Fibroblast of lung (primary cell): Measurements from ENCODE around the gene NOC4L. TPM values are rescaled to one million over a fixed set of nuclear protein-coding genes. Genes with fewer than 3 reads are reported as not detected.

Source experiments
- DNase-seq, 2 donors: peaks; one replicate each; pipeline versions ENCODE4 v3.0.0 to v3.0.0-alpha.2; 2010; ENCODE audit warnings: low read depth in 2 of 2
- H2AFZ ChIP-seq: 2 replicates; pipeline ENCODE4 v1.5.1; 2012; ENCODE audit warnings: low read length, control low read depth, inconsistent platforms
- H3K27ac ChIP-seq: 2 replicates; pipeline ENCODE4 v1.5.1; 2011; ENCODE audit warnings: low read length, control low read depth; ENCODE audit not compliant: insufficient read depth
- H3K27me3 ChIP-seq: 2 replicates; pipeline ENCODE4 v1.5.1; 2011; ENCODE audit warnings: mild to moderate bottlenecking, low read length; ENCODE audit not compliant: control insufficient read depth, insufficient read depth
- H3K36me3 ChIP-seq: 2 replicates; pipeline ENCODE4 v1.5.1; 2011; ENCODE audit warnings: low read length; ENCODE audit not compliant: control insufficient read depth, insufficient read depth
- H3K4me1 ChIP-seq: 2 replicates; pipeline ENCODE4 v1.5.1; 2011; ENCODE audit warnings: low read length; ENCODE audit not compliant: control insufficient read depth, insufficient read depth; ENCODE audit errors: extremely low read depth
- H3K4me2 ChIP-seq: 2 replicates; pipeline ENCODE4 v1.5.1; 2011; ENCODE audit warnings: low read length, control low read depth; ENCODE audit not compliant: insufficient read depth; ENCODE audit errors: extremely low read depth
- H3K4me3 ChIP-seq, 4 experiments: fragments of 200-600 bp in 1 of 4; sonication (generic) in 1 of 4; replicated peaks in 1 of 4; 2 replicates each; pipeline ENCODE4 v1.5.1; 2011 to 2016; ENCODE audit warnings: low read length in 4 of 4, low read depth in 3 of 4, mild to moderate bottlenecking in 3 of 4, control low read depth in 2 of 4, inconsistent platforms in 1 of 4, mixed read lengths in 1 of 4; ENCODE audit not compliant: insufficient read depth in 1 of 4; ENCODE audit errors: control extremely low read depth in 1 of 4
- H3K79me2 ChIP-seq: 2 replicates; pipeline ENCODE4 v1.5.1; 2012; ENCODE audit warnings: mild to moderate bottlenecking, low read length, inconsistent platforms; ENCODE audit not compliant: control insufficient read depth, insufficient read depth
- H3K9ac ChIP-seq: 2 replicates; pipeline ENCODE4 v1.5.1; 2011; ENCODE audit warnings: mild to moderate bottlenecking, low read length, control low read depth; ENCODE audit not compliant: insufficient read depth
- H3K9me3 ChIP-seq: 2 replicates; pipeline ENCODE4 v1.5.1; 2012; ENCODE audit warnings: low read depth, low read length; ENCODE audit not compliant: control insufficient read depth, insufficient read depth
- H4K20me1 ChIP-seq: 2 replicates; pipeline ENCODE4 v1.5.1; 2011; ENCODE audit warnings: low read length; ENCODE audit not compliant: control insufficient read depth, insufficient read depth; ENCODE audit errors: extremely low read depth
- EZH2 ChIP-seq: IDR thresholded peaks from 2 replicates; pipeline ENCODE4 v1.5.1; 2012; ENCODE audit warnings: low read length, control low read depth, mild to moderate bottlenecking; ENCODE audit errors: missing control alignments
- polyA plus RNA-seq, 2 donors: library from polyadenylated mRNA; depleted of rRNA in 1 of 2; stranded (reverse) in 1 of 2; unstranded in 1 of 2; fragments of >200 nt; gene quantifications; 2 replicates each; pipeline ENCODE4 v1.2.1, GENCODE V29; 2011 to 2012; ENCODE audit warnings: missing spikeins in 1 of 2
- total RNA-seq: library from RNA; depleted of rRNA; stranded (reverse); fragments of >200 nt; gene quantifications from 2 replicates; pipeline ENCODE4 v1.2.1, GENCODE V29; 2014
- TF ChIP-seq, protein P1 (sequence below), 2 donors: IDR thresholded peaks in 1 of 2; conservative IDR thresholded peaks in 1 of 2; 1 replicate in 1 of 2; 2 replicates in 1 of 2; pipeline ENCODE4 v1.5.1; 2011 to 2012; ENCODE audit warnings: low read length in 2 of 2, control low read depth in 1 of 2, inconsistent platforms in 1 of 2, low read depth in 1 of 2, mild to moderate bottlenecking in 1 of 2

Gene NOC4L
- total and polyA plus RNA-seq, 2 donors (not counting 1 experiment from before 2014, with no cell fraction given), result 3.0 to 6.8 TPM

DNA sequence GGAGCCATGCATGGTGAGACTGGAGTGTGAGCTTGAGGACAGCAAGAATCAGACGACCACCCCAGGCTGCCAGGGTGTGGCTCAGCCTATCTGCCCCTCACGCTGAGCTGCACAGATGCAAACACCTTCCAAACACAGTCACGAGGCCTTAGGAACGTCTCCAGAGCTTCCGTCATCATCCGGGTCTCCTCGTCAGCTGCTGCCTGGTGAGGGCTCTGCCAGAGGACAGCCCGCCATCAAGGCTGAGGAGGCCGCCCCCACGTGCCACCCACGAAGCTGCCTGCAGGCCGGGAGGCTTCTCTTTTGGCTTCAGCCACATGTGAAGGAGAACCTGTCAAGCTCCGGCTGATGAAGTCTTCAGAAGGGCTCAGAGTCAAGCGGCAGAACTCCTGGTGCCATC is 13.6 kb upstream of the NOC4L start:
- DNase-seq, result no peak
- peaks cover 6% of the 10 kb centered on the region for H3K36me3 ChIP-seq
- H3K4me1 ChIP-seq, result no peaks in the 10 kb centered on the region
- no peak overlapping the region for H2AFZ ChIP-seq
- H3K4me3 ChIP-seq, result no peak overlapping the region
- no peaks in the 10 kb centered on the region for H3K79me2 ChIP-seq
- H3K9ac ChIP-seq, result no peak overlapping the region
- no peaks in the 10 kb centered on the region for H3K9me3 ChIP-seq
- H3K27me3 ChIP-seq, result no peaks in the 10 kb centered on the region
- no peak overlapping the region for H3K27ac ChIP-seq
- no peaks in the 10 kb centered on the region for H4K20me1 ChIP-seq
- no peak overlapping the region for H3K4me2 ChIP-seq
- TF ChIP-seq, protein P1, sequence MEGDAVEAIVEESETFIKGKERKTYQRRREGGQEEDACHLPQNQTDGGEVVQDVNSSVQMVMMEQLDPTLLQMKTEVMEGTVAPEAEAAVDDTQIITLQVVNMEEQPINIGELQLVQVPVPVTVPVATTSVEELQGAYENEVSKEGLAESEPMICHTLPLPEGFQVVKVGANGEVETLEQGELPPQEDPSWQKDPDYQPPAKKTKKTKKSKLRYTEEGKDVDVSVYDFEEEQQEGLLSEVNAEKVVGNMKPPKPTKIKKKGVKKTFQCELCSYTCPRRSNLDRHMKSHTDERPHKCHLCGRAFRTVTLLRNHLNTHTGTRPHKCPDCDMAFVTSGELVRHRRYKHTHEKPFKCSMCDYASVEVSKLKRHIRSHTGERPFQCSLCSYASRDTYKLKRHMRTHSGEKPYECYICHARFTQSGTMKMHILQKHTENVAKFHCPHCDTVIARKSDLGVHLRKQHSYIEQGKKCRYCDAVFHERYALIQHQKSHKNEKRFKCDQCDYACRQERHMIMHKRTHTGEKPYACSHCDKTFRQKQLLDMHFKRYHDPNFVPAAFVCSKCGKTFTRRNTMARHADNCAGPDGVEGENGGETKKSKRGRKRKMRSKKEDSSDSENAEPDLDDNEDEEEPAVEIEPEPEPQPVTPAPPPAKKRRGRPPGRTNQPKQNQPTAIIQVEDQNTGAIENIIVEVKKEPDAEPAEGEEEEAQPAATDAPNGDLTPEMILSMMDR (conservative IDR thresholded peaks at IDR 0.05 in 1 of 2, IDR thresholded peaks at IDR 0.05 in 1 of 2; ENCODE audit: low read depth in 1 of 2, low read length in 2 of 2), result no peak
- TF ChIP-seq EZH2, result no peak

DNA sequence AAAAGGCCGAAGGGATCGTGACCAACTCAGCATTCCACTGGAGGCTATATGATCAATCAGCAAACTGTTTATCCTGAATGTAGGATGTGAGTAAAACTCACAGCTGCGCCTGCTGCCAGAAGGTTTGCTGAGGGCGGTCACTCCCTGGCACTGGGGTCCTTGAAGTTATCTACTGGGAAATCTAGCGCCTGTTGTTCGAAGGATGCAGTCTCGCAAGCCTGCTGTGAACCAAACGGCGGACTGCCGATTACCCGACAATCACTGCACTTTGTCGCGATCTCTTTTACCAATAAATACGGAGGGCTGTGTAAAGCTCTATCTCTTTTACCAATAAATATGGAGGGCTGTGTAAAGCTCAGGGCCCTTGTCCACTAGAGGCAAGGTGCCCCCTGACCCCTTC is 13.0 kb upstream of the NOC4L start:
- no peak overlapping the region for H2AFZ ChIP-seq
- no peak overlapping the region for H3K4me2 ChIP-seq
- H3K36me3 ChIP-seq, result peaks cover 5% of the 10 kb centered on the region
- H3K79me2 ChIP-seq, result no peaks in the 10 kb centered on the region
- no peak for DNase-seq
- H3K9me3 ChIP-seq, result no peaks in the 10 kb centered on the region
- no peak overlapping the region for H3K4me3 ChIP-seq
- no peaks in the 10 kb centered on the region for H4K20me1 ChIP-seq
- H3K4me1 ChIP-seq, result no peaks in the 10 kb centered on the region
- H3K27me3 ChIP-seq, result no peaks in the 10 kb centered on the region
- no peak for TF ChIP-seq EZH2
- TF ChIP-seq, protein P1 (conservative IDR thresholded peaks at IDR 0.05 in 1 of 2, IDR thresholded peaks at IDR 0.05 in 1 of 2; ENCODE audit: low read depth in 1 of 2, low read length in 2 of 2), result no peak
- no peak overlapping the region for H3K9ac ChIP-seq
- no peak overlapping the region for H3K27ac ChIP-seq

DNA sequence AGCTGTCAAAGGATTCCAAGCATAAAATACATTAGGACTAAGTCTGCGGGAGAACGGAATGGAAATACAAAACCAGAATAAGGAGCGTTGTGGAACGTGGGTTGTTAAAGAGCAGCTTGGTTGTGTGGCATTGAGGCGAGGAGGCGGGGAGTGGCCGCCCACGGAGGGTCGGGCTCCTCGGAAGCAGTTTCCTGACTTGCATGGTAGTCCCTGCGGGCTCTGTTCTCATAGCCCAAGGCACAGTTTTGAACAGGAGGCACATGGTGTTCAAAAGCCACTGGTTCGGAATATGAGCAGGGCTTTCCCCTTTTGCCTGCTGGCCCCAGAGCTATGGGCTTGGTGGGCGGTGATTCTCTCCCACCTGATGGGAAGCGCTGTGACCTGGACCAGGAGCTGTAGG is 12.3 kb upstream of the NOC4L start:
- Histone ChIP-seq H3K27ac (no peak overlapping the region), H3K4me2 (no peak overlapping the region), H3K4me3 (no peak overlapping the region), H3K27me3 (no peaks in the 10 kb centered on the region), H2AFZ (no peak overlapping the region), H3K4me1 (no peaks in the 10 kb centered on the region), H3K9ac (no peak overlapping the region), H3K9me3 (no peaks in the 10 kb centered on the region), H3K36me3 (peaks cover 3% of the 10 kb centered on the region), H4K20me1 (no peaks in the 10 kb centered on the region), H3K79me2 (no peaks in the 10 kb centered on the region)
- DNase-seq, result no peak
- no peak for TF ChIP-seq EZH2
- TF ChIP-seq, protein P1 (conservative IDR thresholded peaks at IDR 0.05 in 1 of 2, IDR thresholded peaks at IDR 0.05 in 1 of 2; ENCODE audit: low read depth in 1 of 2, low read length in 2 of 2), result no peak
